ENCODE measurements around the gene NRXN3.

DNA sequence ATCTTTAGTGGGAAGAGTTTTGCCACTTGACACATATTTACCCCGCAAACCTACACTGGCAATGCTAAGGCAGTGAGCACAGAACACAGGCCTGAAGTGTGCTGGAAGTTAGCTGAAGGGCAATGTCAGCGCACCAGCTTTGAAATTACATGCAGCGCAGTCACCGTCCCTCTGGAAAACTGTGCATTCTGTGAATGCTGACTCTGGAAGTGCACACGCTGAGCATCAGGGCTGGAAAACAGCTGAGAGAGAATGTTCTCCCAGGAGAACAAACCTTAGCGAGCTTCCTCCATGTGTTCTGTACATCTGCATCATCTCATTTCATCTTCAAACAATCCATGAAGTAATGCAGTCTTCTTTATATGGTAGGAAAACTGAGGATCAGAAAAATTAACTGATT is 448.2 kb downstream of the NRXN3 start:
- TF ChIP-seq, protein P1, sequence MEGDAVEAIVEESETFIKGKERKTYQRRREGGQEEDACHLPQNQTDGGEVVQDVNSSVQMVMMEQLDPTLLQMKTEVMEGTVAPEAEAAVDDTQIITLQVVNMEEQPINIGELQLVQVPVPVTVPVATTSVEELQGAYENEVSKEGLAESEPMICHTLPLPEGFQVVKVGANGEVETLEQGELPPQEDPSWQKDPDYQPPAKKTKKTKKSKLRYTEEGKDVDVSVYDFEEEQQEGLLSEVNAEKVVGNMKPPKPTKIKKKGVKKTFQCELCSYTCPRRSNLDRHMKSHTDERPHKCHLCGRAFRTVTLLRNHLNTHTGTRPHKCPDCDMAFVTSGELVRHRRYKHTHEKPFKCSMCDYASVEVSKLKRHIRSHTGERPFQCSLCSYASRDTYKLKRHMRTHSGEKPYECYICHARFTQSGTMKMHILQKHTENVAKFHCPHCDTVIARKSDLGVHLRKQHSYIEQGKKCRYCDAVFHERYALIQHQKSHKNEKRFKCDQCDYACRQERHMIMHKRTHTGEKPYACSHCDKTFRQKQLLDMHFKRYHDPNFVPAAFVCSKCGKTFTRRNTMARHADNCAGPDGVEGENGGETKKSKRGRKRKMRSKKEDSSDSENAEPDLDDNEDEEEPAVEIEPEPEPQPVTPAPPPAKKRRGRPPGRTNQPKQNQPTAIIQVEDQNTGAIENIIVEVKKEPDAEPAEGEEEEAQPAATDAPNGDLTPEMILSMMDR (conservative IDR thresholded peaks at IDR 0.05; ENCODE audit: low read depth, low read length): no peak
- TF ChIP-seq EZH2phosphoT487 (IDR thresholded peaks at IDR 0.05; ENCODE audit: borderline replicate concordance, low read length): no peak
